GM19455 (cell line): ENCODE measurements around the gene ADAMTSL4.

Source experiments
- ATAC-seq: cut with Tn5 transposase; IDR thresholded peaks from one replicate; pipeline ENCODE4 v1.9.1; 2021; ENCODE audit not compliant: unreplicated experiment

ADAMTSL4 gene

DNA sequence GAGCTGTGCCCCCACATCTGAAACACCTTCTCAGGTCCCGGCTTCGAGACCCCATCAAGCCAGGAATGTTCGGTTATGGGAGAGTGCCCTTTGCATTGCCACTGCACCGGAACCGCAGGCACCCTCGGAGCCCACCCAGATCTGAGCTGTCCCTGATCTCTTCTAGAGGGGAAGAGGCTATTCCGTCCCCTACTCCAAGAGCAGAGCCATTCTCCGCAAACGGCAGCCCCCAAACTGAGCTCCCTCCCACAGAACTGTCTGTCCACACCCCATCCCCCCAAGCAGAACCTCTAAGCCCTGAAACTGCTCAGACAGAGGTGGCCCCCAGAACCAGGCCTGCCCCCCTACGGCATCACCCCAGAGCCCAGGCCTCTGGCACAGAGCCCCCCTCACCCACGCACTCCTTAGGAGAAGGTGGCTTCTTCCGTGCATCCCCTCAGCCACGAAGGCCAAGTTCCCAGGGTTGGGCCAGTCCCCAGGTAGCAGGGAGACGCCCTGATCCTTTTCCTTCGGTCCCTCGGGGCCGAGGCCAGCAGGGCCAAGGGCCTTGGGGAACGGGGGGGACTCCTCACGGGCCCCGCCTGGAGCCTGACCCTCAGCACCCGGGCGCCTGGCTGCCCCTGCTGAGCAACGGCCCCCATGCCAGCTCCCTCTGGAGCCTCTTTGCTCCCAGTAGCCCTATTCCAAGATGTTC, 4.3 kb downstream of the ADAMTSL4 start:
- ATAC-seq, result no peak

DNA sequence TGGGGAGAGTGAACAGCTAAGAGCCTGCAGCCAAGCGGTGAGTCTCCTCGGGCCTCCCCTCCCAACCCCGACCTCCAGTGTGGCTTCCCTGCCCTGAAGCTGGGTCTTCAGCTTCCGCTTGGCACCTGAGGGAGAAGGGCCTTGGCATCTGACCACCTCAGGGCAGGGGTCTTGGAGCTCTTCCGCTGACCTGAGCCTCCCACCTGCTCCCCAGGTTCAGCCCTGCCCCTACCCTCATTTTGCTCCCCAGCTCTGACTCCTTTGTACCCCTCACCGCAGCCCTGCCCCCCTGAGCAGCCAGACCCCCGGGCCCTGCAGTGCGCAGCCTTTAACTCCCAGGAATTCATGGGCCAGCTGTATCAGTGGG, 4.9 kb downstream of the ADAMTSL4 start:
- no peak for ATAC-seq

- no peak for ATAC-seq
Measured at GRCh38 chr1:150555198-150555970, 6.2 kb downstream of the ADAMTSL4 start.

- ATAC-seq, result no peak
Measured at GRCh38 chr1:150555971-150556865, 7.0 kb downstream of the ADAMTSL4 start.

DNA sequence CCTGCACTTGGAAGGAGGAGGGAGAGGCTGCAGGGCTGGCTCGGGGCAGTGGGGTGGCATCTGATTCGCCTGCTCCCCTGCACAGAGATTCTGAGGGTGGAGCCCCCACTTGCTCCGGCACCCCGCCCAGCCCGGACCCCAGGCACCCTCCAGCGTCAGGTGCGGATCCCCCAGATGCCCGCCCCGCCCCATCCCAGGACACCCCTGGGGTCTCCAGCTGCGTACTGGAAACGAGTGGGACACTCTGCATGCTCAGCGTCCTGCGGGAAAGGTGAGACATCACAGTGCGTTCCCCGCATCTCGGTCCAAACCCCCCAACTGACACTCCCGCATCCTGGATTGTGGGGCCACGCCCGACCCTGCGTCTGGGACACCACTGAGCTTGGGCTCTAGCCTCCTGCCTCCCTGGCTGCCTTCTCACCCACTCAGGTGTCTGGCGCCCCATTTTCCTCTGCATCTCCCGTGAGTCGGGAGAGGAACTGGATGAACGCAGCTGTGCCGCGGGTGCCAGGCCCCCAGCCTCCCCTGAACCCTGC, 7.9 kb downstream of the ADAMTSL4 start:
- ATAC-seq, result no peak

DNA sequence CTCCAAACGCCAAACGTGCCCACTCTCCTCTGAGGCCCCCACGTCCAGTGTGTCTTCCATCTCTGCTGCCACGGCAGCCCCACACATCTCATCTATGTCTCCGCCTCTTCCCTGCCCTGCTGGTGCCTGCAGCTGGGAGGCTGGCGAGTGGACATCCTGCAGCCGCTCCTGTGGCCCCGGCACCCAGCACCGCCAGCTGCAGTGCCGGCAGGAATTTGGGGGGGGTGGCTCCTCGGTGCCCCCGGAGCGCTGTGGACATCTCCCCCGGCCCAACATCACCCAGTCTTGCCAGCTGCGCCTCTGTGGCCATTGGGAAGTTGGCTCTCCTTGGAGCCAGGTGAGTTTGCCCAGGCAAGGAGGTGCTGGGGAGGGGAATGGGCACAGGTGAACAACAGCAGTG, 8.6 kb downstream of the ADAMTSL4 start:
- ATAC-seq, result no peak

DNA sequence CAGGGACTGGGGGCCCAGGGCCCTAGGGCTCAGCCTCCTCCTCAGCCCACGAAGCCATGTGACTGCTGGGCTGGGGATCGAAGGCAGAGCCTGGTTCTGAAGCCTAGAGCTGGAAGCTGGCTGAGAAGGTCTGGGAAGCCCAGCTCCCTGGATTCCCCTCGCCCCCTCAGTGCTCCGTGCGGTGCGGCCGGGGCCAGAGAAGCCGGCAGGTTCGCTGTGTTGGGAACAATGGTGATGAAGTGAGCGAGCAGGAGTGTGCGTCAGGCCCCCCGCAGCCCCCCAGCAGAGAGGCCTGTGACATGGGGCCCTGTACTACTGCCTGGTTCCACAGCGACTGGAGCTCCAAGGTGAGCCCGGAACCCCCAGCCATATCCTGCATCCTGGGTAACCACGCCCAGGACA, 9.1 kb downstream of the ADAMTSL4 start:
- no peak for ATAC-seq

GRCh38 chr1:150558761-150559655, 9.8 kb downstream of the ADAMTSL4 start:
- ATAC-seq, result no peak

GRCh38 chr1:150559656-150560010, 10.4 kb downstream of the ADAMTSL4 start:
- ATAC-seq, result no peak

- no peak for ATAC-seq
Measured at GRCh38 chr1:150560011-150560438, 10.8 kb downstream of the ADAMTSL4 start.

DNA sequence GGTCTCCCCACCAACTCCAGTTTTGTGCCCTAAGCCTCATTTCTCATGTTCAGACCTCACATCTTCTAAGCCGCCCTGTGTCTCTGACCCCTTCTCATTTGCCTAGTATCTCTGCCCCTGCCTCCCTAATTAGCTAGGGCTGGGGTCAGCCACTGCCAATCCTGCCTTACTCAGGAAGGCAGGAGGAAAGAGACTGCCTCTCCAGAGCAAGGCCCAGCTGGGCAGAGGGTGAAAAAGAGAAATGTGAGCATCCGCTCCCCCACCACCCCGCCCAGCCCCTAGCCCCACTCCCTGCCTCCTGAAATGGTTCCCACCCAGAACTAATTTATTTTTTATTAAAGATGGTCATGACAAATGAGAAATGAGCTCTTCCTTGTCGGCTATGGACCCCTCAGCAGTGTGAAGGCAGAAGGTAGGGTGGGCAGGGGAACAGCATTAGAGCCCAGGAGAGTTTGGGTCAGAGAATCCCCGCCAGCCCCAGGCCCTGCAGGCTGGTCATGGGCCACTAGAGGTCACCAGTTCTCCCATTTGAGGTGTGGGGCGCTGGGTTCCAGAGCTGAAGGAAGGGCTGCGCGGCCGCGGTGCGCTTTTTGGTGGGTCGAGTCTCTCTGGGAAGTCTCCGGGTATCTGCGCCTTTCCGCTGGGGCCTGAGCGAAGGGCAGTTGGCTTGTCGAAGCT, 11.5 kb downstream of the ADAMTSL4 start:
- ATAC-seq, result no peak

GRCh38 chr1:150561254-150561973, 12.2 kb downstream of the ADAMTSL4 start:
- no peak for ATAC-seq

GRCh38 chr1:150561974-150562445, 12.8 kb downstream of the ADAMTSL4 start:
- peak; percentile 44 for ATAC-seq

- ATAC-seq, result peak; percentile 34
Measured at GRCh38 chr1:150562446-150563339, 13.5 kb downstream of the ADAMTSL4 start.

DNA sequence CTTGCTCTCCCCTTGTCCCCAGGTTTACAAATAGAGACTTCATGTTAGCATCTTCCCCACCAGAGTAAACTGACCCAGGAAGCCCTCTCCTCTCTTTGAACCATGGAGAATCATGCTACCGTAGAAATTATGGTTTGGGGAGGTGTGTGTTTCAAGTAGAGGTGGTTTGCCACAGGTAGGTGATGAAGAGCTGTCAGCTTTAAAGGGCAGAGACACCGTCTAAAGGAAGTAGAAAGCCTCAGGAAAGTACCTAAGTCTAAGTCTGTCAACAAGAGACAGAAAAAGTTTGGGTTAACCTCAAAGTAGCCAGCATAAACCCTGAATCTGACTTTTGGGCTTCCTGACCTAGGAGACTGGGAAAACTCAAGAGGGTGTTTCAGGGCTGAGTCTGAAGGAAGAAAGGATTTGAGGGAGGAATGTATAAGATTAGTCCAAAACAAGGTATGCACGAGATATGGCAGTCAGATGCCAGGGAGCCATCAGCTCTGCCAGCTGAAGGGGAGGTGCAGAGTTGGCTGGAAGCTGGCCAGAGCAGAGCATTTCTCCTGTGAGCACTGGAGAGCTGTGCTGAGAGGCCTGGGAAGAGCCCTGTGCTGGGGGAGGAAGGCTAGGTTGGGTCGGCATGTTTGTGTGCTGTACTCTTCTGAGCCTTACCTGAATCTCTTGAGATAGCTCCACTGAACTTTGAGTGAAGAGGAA, 14.3 kb downstream of the ADAMTSL4 start:
- ATAC-seq, result no peak

DNA sequence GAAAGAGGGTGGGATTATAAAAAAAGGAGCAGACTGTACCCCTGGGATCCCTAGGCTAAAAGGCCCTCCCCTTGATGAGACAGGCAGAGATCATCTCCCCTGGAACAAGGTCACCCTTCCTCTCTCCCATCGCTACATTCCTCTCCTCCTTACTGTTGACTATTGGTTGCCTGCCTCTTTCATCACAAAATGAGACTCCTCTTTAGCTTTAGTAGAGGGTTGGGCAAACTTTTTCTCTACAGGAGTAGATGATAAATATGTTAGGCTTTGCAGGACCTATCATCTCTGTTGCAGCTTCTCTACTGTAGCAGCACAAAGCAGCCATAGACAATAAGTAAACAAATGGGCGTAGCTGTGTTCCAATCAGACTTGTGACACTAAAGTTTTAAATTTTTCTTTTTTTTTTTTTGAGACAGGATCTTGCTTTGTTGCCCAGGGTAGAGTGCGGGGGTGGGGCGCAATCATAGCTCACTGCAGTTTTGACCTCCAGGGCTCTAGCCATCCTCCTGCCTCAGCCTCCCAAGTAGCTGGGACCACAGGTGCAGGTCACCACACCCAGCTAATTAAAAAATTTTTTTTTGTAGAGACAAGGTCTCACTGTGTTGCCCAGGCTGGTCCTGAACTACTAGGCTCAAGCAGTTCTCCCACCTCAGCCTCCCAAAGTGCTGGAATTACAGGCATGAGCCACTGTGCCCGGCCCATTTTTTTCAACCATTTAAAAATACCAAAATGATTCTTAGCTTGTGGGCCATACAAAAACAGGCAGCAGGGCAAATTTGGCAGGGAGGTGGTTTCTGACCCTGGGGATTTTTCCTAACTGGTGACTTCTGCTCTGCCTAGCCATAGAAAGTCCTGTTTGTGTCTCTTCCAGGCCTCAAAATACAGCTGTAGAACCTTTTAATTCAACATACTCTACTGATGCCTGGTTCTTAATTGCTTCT, 15.1 kb downstream of the ADAMTSL4 start:
- no peak for ATAC-seq
